Amniotic epithelial cell (primary cell): ENCODE measurements around the gene HOXB5.

Experiments used
- DNase-seq: peaks from one replicate; pipeline ENCODE4 v3.0.0-alpha.2; 2010; ENCODE audit warnings: low read depth

HOXB5 gene

DNA sequence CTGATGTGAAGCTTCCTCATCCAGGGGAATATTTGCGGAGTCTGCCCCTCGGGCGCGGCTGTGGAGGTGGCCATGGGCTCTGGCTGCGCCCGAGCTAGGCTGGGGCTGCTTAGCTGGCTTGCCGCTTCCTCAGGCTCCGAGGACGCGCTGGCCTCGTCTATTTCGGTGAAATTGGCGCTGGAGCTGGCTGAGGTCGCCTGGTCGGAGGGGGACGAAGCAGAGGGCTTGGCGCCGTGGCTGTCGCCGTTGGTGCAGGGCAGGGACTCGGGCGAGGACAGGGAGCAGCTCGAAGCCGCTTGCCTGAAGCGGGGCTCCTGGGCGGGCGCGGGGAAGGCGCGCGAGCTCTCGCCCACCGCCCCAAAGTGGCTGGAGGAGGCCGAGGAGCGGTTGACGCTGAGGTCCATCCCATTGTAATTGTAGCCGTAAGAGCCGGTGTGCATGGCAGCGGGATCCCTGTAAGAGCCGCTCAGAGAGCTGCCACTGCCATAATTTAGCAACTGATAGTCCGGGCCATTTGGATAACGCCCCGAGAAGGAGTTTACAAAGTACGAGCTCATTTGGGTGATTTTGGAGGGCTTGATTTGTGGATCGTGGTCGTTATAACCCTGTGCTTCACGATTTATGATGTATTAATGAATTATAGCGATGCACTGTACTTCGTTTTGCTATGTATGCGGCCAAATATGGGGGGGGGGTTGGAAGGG, at the start of gene HOXB5:
Gene HOXB5, minus strand, starts transcription at position 654 of the 704 bp plus-strand sequence. Its CDS starts 97 bp downstream, at position 557.
- no peak for DNase-seq

GRCh38 chr17:48642843-48643696, 49.5 kb upstream of the HOXB5 start:
- DNase-seq, result no peak

DNA sequence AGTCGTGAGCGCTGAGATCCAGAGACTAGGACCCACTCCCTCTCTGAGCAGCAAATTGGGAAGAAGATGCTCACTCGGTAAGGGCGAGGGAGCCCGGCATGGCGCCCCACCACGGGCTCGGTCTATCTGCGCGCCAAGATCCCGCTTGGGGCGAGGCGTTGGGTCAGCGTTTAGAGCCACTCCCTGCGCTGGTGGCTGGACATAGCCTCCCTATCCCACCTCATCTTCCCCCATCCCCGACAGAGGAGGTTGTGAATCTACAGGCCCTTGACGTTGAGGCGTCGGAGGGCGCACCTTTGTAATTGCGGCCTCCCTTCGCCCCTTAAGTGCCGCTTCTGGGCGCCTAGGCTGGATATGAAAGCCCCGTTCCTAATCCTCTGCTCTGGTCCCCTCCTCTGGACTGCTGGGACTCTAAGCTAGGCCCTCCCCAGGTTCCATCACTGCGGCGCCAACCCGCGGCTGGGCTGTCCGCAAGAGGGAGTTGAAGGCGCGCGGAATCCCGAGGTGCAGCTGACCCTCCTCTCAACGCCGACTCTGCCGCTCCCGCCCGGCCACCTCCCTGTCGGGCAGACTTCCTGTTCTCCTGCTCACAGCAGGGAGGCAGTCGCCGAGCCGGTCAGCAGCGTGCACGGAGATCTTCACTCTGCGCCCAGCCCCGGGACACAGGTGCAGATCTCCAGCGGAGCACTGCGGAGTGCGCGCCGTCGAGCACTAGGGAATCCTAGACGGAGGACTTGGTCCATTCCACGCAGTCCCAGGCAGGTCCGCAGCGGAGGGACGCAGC, 48.7 kb upstream of the HOXB5 start:
- no peak for DNase-seq

GRCh38 chr17:48641541-48642058, 48.0 kb upstream of the HOXB5 start:
- no peak for DNase-seq

DNA sequence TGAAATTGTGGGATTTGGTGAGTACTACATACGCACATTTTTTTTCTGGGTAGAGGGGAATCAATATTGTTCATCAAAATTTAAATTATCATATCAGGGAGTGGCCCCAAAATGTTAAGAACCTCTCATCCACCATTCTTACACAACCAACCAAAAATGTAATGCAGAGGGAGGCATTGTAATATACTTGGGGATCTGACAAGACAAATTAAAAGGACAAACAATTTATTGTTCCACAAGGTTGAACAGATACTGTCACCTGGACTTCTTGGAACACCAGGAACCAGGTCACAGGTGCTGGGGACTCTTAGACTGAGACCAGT, 47.2 kb upstream of the HOXB5 start:
- no peak for DNase-seq

GRCh38 chr17:48639982-48640857, 46.6 kb upstream of the HOXB5 start:
- no peak for DNase-seq

DNA sequence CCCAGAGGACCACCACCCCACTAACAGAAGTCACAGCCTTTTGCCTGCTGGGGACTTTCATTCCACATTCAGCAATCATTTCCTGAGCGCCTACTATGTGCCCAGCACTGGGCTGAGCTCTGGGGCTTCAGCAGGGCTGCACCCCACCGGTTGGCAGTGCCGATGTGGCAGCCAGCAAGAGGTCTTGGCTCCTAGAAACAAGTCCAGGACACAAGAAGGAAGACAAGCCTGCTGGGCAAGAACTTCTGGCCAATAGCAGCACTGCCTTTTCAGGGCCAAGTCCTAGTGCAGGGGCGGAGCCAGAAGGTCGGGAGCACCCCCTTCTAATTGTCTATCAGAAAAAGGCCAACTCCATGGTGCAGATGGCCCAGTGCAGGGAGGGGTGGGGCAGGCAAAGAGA, 45.6 kb upstream of the HOXB5 start:
- DNase-seq, result no peak

DNA sequence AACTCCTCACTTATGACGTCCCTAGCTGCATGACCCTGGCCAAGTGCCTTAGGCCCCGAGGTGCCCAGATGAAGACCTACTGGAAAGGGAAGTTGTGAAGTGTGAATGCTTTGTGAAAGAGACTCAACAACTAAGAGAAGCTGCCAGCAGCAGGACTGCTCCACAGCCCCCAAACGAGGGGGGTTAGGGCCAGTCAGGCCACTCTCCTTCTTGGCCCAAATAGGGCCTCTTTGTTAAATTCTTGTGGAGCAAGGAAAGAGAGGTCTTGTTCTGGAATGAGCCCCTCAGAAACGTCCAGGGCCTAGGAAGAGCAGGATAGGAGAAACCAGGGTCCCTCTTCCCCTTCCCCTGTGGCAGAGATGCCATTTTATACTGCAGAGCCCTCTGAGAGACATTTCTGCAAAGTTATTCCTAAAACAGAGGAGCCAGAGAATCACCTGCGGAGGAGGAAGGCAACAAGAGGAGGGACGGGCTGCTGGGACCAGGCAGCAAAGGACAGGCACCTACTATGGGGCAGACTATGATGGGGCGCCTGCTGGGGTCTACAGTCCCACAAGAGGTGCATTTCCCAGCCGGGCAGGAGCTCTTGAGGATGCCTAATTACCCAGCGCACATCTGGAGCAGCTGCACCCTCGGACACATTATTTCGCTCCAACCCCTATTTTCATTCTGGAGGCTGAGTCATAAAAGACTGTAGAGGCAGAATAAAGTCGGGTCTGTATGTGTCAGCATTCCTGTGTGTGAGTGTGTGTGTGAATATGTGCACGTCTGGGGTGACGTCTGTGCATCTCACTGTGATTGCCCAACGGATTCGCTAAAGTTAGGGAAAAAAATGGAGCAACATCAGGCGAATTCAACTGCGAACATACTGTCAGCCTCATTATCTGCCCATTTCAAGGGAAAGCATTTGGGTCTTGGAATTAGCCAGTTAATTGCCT, 44.0 kb upstream of the HOXB5 start:
- DNase-seq, result peak; percentile 87

DNA sequence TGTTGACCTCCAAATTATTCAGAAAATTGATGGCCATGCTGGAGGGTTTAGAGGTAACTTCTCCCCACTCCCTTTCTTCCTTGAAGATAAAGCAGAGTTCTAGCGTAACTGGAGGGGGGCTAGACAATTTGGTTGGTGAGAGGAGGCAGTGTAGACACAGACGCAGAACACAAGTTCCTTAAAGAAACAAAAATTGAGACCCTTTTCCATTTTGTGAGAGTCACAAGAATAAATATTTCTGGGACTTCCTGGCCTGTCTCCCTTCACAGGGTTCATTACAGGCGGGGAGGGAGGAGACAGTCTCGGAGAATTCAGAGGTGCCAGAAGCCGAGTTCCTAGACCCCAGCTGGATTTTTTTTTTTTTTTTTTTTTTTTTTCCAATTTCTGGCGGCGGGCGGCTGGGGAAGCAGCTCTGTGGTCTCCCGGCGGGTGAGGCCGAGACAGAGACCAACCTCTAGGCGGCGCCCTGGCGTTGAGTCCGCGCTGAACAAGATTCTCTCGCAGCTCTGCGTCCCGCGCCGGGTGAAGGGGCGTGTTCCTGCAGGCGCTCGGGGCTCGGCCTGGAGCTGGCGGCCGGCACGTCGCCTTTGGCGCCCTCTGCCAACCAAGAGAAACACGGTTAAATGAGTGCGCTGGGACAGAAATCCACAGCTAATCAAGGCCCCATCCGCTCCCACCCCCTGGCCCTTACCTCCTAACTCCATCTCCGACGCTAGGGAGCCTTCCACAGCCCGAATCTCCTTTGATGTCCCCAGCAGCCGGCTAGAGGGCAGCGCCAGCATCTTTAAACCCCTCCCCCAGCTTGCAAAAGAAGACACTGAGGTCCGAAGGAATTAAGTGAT, 42.8 kb upstream of the HOXB5 start:
- DNase-seq, result peak; percentile 49

GRCh38 chr17:48634493-48635208, 41.1 kb upstream of the HOXB5 start:
- DNase-seq, result no peak

DNA sequence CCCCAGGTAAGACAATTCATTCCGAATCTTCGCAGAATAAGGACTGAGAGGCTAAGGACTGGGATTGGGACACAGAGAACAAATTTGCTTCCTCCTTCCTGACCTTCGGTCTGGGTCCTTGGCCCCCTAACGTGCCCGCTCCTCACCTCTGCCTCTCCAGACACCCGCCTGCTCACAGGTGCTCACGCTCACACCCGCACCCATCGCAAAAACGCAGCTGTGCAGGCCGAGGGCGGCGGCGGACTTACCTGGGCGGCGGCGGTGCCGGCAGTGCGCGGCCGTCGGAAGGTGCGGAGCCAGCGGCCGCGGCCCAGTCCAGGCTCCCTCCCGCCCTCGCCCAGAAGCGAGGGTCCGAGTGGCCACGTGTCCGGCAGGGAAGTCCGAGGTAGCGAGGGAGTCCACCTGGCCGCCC, 39.7 kb upstream of the HOXB5 start:
- no peak for DNase-seq

DNA sequence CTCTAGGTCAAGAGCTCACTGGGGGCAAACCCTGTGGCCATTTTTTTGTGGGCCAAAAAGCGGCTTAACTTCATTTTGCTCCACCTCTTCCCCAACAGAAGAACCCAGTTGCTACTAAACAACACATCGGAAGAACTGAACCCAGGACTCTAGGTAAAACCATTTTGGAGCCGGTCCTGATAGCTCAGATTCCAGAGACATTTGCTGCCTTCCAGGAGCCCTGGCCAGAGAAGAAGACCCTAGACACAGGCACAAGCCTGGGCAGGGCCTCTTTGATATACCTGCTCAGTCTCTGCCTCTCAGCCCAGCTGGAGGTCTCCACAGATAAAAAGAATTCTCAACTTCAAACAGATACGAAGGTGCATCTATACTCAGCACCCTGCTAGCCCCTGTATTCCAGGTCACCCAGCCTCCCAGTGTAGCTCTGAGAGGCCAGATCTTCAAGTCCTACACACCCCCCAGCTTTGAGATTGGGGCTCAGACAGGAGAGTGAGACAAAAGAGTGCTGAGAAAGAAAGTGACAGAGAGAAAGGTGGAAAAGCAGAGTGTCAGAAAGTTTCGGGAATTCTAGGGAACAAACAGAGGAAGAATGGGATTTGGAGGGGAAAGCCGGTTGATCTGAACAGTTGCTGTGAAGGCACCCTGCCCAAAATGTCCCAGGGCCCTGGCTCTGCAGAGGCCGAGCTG, 39.1 kb upstream of the HOXB5 start:
- DNase-seq, result no peak

- DNase-seq, result no peak
Measured at GRCh38 chr17:48631693-48632578, 38.4 kb upstream of the HOXB5 start.

GRCh38 chr17:48630925-48631692, 37.5 kb upstream of the HOXB5 start:
- DNase-seq, result no peak

DNA sequence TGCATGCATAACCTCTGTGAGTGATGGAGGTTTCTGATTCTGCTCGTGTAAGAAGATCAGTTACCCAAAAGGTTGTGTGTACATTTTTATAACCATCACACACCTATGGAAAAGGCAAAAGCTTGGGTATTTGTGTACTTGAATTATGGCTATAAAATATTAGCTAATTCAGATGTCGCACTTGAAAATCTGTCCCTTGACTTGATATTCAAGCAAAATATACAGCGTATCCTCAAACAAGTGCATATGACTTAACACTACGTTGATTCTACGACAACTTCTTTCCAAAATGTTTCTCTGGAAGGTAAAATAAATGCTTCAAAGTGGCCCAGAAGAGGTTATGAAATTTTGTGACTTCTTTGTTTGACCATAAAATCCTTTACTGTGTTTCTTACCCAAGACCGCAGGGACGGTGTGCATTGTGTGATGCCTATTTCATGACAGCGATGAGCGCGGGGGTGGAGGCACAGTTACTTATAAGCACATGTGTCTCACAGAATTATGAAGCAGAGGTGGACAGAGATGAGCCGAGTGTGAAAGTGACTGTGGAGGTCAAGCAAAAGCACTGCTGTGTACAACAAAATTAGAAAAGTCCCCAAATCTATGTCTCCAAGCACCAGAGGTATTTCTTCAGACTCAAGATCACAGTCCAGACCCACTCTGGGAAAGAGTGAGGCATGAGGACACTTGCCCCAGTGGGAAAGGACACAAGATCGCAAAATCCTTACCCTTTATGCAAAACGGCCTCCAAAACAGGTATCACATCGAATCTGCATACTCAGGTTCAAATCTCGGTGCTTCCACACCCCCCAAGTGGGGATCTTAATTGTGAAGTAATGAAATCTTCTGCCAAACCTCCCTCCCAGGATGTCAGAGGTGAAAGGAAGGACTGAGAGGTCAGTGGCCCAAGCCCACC, 36.7 kb upstream of the HOXB5 start:
- DNase-seq, result no peak
